GDM1 (cell line): Measurements from ENCODE around the gene ZNF81.
"Not testable (repeated sequence)": the region's sequence is repeated elsewhere in the genome, so short reads cannot be mapped to it uniquely, and the experiment has no call there.

ENCODE experiments used
- DNase-seq: peaks from one replicate; lab custom pipeline; 2025; lab: John Stamatoyannopoulos, UW

Gene ZNF81

DNA sequence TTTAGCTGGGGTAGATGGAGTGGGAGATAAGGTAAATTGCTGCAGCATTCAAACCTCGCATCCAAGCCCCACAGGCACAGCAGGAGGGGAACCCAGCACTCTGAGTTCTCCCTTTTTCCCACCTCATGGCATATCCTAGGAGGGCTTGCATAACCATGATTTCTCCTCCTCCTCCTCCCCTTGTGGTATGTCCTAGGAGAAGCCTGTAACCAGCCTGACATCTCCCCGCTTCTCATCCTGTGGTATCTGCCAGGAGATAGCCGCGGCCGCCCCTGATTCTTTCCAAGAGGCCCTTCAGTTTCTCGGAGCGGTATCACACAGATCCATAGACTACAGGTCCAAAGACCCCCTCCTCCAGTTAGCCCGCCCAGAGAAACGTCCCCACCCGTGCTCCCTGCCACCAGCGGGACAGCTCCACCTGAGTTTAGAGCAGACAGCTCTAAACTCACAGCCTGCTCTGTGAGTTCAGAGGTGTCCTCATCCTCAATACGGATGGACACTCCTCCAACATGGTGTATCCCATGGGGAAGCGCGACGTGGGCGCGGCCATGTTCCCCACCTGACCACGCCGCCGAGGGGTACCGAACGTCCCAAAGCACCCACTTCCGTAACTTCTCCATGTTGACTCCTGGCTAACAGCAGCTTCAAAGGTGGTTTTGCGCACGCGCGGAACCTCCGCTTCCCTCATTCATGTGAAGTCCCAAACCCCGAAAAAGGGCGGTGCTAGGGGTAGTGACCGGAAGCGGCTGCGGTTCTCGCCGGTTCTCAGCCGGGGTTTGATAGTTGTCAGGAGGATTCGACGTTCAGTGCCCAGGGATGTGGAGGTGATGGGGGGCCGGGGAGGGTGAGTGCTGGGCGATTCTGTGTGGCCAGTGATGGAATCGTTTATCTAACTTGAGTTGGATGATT is at the start of gene ZNF81:
Gene ZNF81, plus strand, starts transcription at position 739 of the 909 bp plus-strand sequence. CDS start 9,366 bp downstream, outside the sequence.
- peak; percentile 88 for DNase-seq

DNA sequence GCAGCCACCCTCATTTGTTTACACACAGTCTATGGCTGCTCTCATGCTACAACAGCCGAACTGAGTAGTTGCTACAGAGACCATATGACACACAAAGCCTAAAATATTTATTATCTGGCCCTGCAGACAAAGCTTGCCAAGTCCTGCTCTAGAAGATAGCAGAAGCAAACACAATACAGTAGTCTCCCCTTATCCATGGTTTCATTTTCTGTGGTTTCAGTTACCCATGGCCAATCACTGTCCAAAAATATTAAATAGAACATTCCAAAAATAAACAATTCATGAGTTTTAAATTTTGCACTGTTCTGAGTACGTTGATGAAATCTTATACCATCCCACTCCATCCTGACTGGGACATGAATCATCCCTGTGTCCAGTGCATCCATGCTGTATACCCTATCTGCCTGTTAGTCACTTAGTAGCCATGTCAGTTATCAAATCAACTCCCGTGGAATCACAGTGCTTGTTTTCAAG is 40.2 kb upstream of the ZNF81 start:
- no peak for DNase-seq

DNA sequence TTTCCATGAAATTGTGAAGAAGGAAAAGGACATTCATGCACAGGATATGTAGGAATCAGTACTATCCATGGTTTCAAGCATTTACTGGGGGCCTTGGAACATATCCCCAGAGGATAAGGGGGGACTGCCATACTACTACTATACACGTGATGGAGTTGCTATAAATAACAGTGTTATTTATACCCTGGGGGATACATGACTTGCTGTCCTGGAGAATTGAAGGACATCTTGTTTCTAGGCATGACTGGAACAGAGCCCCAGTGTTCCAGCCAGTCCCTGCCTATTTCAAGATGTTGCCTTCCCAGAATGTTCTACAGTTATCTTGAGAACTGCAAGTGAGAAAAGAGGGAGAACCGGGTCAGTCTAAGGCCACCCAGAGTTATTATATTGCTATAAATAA is 39.6 kb upstream of the ZNF81 start:
- no peak for DNase-seq

DNA sequence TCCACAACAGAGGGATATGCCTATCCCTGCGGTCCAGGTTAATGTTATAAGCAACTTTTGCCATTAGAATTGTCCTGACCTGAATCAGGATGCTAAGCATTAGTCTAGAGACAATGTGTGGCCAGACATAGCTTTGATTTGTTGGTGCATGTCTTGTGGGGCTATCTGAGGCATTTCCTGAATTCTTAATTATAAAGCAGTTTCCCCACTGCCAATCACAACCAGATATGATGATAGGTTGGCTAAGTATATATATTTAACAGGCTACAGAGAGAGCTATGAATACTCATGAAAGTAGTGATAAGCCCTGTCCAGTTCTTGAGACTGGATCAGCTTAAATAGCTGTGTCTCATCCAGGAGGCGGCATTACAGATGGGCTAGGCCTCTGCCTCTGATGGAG is 37.8 kb upstream of the ZNF81 start:
- DNase-seq: no peak

DNA sequence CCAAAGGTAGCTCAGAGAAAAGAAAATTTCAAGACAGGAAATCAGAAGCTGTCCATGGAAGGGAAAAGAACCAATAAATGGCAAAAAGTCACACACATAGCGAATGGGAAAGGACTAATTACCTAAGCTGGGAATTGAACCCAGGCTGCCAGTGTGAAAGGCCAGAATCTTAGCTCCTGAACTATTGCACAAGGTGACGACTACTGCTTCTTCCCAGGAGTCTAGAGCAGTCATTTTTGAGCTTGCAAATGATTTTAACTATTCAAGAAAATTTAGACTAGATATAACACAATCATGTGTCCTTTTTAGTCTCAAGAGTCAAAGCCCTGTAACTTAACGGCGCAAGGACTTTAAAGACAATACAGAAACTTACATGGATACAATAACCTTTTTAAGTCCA is 34.1 kb upstream of the ZNF81 start:
- no peak for DNase-seq

DNA sequence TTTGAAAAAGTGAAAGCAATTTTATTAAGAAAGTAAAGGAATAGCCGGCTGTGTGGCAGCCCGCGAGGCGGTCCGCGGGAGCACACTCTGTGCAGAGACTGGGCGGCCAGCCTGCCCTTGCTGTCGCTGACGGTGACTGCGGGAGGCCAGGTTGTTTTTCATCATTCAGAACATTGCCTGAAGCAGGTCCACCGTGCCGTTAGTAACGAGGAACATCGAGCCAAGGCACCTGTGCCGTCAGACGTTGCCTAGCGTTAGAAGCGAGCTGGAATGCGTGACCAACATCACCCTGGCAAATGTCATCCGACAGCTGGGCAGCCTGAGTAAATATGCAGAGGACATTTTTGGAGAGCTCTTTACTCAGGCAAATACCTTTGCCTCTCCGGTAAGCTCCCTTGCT is 33.6 kb upstream of the ZNF81 start:
- DNase-seq: not testable (repeated sequence)

DNA sequence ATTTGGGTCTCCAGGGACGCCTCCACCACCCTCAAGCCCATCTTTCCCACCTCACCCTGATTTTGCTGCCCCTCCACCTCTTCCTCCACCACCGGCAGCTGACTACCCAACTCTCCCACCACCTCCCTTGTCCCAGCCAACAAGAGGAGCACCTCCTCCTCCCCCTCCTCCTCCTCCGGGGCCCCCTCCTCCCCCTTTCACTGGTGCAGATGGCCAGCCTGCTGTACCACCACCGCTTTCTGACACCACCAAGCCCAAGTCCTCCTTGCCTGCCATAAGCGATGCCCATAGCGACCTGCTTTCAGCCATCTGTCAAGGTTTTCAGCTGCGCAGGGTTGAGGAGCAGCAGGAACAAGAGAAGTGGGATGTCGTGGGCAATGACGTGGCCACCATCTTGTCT is 32.4 kb upstream of the ZNF81 start:
- no peak for DNase-seq

DNA sequence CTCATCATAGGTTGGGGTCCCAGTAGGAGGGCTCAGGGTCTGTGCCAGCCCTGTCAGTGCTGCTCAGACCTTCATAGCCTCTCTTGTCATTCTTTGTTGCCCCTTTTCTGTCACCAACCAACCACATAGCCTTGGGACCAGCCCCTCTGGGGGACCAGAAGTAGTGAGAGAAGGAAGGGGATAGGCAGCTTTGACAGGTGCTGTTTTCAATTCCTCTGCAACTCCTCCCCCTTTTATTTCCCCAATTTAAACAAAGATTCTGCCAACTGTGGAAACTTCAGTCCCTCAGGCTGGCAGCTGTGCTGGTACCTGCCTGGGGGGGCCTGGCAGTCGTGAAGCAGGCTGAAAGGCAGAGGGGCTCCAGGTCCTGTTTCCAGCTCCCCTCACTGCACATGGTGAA is 30.9 kb upstream of the ZNF81 start:
- DNase-seq: not testable (repeated sequence)

DNA sequence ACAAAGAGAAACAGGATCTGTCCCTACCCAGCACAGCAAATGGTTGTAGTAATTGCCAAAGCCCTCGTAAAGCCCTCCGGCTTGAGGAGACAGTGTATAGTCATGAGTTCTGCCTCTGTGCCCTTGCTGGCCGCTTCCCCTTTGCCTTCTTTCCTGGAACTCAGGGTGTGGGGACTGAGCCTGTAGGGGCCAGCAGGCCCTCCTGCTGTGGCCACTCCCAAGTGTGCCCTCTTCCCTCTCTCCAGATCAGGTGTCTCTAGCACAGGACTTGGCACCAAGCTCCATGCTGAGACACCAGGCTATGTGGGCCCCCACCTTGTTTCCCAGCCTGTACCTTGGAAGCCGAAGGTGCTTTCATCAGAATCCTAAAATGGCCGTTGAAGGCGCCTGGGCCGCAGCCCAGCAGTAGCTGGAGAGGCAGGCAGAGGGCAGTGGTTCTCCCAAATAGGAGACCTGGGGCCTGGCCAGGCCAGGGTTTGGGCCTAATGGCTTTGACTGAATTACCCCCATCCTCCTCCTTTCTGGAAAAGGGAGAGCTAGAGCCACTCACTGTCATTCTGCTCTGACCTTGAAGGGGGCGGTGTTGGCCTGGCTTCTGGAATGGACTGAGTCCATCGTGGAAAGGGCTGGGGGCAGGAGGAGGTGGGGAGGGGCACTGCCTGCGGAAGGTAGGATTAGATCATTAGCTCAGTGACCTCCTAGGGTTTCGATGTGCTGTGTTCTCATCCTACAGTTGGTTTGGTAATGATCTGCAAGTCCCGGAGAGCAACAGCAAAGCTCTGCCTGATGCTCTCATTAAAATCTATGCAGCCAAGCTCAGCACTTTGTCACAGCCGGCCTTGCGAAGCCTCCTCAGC is 30.1 kb upstream of the ZNF81 start:
- DNase-seq: not testable (repeated sequence)

DNA sequence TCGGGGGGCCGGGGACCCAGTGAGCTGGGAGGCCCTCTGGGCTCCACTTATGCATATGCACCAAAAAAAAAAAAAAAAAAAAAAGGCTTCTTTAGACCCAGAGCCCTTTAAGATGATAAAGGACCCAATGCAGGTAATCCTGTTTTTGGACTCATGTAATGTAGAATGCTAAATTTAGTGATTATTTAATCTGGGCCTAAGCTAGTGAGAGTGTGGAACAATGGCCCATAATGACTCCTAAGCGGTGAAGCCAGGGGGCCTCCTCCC is 29.5 kb upstream of the ZNF81 start:
- not testable (repeated sequence) for DNase-seq

DNA sequence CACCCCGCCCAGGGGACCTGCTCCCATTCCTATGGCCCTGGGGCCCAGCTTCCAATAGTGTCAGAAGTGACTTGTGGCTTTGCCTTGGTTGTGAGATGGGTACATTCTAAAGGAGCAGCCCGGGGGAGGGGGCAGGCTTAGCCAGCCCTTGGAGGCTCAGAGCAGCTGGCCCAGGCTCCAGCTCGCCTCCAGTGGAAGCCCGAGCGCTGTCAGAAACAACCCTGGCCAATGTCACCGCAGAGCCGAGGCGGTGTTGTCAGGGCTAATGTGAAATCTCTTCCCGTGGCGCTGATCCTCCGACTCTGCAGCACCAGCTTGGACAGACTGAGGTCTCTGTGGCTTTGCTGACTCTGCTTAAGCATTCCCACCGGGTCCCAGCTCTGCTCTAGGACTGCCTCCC is 29.2 kb upstream of the ZNF81 start:
- no peak for DNase-seq

DNA sequence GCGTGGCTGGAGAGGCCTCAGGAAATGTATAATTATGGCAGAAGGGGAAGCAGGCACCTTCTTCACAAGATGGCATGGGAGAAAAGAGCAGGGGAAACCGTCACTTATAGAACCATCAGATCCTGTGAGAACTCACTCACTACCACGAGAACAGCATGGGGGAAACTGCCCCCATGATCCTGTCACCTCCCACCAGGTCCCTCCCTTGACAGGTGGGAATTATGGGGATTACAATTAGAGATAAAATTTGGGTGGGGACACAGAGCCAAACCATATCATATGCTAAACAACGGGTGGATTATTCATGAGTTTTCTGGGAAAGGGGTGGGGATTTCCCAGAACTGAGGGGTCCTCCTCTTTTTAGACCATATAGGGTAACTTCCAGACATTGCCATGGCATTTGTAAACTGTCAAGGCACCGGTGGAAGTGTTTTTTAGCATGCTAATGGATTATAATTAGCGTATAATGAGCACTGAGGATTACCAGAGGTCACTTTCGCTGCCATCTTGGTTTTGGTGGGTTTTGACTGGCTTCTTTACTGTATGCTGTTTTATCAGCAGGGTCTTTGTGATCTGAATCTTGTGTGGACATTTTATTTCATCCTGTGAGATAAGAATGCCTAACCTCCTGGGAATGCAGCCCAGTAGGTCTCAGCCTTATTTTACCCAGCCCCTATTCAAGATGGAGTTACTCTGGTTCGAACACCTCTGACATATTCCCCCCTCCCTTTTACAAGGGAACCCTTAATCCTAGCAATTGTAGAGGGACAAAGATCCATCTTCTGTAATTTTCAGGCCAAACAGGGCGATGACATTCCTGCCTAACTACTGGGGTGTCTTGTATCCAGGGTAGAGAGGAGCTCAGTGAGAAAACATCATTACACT is 27.6 kb upstream of the ZNF81 start:
- peak; percentile 13 for DNase-seq

DNA sequence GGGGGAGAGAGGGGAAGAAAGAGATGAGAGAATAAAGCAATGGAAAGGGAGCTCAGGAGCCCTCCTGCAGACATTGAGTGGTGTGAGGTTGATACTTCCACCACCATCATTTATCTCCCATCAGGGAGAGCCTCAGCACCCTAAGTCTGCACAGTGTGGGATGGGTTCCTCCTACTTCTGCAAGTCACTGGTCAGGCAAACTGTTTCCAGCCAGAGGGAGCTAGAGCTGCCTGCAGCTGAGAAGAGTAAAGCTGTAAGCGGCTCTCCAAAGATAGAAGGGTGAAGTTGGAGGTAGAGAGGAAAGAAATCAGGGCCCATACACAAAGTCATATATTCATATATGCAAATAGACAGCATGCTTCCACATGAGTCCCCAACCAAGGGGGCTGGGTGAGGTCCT is 21.9 kb upstream of the ZNF81 start:
- DNase-seq: peak; percentile 6

DNA sequence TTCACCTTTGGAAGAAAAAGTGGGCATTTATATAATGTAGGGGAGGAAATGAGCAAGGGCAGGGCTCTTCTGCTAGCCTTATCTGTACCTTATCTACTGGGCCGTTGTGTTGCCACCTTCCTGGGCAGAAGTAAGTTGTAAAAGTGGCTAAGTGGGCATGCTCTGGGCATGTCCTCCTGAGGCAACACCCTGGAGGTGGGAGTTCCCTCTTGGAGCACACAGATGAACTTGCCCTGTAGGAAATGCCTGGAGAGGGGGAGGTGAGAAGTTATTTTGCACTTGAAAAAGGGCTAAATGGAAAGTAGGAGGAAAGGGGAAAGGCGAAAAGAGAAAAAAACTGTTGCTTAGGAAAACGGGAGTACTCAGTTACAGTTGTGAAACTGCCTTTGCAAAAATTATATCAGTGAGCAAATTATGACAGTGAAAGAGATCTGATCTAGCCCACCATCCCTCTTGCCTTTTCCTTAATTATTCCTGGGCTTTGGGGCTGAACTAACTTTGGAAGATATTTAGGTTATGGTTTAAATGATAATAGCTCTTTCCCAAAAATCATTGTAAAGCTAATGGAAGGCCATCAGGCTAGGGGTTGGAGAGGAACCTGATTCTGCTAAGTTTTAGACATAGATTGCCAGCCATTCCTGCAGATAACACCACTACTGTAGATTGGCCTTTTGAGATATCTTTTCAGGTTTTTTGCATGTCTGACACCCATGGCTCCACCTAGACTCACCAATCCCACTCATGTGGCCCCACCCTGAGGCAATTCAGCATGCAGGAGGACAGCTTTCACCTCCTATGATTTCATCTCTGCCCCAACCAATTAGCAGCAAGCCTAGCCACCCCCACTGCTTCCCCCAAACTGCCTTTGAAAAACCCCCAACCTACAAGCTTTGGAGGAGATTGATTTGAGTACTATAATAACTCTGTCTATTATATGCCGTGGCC is 20.5 kb upstream of the ZNF81 start:
- peak; percentile 59 for DNase-seq

DNA sequence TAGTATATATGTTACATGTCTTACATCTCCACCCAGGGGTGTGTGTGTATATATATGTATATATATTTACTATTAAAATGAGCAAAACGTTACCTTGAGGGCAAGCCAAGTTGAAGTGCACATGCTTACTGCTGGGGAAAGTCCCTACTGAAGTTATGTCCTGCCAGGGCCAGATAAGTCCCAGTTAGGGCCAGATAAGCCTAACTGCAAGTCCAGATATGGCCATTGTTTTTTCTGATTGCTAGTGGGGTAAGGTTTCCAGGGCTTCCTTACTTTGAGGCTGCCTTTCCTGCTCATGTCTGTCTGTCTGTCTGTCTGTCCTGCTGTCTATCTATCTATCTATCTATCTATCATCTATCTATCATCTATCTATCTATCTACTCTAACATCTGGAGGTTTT is 19.3 kb upstream of the ZNF81 start:
- no peak for DNase-seq

DNA sequence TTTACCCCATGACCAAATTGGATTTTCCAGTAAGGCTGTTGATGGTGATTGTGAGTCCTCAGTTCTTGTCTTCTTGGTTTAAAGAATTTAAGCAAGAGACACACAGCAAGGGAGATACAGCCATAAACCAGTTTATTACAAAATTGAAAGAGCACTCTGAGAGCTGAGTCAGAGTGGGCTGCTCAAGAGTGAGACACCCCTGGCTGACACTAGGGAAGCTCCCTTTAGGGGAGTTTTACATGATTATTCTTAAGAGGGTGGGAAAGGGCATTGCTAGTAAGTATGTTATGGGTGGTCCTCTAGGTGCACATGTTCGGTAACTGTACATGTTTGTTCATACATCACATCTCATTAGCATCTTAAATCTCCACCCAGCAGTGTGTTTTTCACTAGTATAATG is 18.8 kb upstream of the ZNF81 start:
- no peak for DNase-seq

DNA sequence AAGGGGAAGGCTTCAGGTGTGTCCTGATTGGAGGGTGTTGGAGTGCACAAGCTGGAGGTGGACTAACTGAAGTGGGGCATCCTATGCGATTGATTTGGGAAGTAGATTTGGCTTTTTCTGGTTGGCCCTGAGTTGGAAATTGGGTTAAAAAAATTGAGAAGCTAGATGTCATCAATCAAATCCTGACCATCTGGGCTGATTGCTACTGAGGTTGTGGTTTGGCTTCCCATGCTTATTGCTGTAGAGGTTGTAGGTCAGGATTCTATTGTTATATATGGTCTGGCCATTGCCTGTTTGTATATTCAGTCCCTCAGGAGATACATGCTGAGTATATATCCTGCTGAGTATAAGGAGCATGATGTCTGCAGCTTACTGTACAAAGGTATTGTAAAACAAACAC is 7.7 kb upstream of the ZNF81 start:
- no peak for DNase-seq

DNA sequence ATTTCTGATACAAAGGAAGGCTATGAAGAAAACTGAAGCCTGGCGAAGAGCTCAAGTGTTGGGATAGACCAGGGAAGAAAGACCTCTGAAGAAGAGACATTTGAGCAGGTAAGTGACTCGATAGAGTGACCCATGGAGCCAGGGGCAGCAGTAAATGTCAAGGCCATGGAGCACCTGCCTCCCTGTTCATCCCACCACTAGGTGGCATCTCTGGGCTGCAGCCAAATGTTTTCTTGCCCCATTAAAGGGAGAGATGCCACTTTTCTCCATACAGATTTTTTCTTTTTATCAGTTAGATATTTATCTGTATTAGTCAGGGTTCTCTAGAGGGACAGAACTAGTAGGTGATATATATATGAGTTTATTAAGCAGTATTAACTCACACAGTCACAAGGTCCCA is 4.9 kb upstream of the ZNF81 start:
- DNase-seq: peak; percentile 21

DNA sequence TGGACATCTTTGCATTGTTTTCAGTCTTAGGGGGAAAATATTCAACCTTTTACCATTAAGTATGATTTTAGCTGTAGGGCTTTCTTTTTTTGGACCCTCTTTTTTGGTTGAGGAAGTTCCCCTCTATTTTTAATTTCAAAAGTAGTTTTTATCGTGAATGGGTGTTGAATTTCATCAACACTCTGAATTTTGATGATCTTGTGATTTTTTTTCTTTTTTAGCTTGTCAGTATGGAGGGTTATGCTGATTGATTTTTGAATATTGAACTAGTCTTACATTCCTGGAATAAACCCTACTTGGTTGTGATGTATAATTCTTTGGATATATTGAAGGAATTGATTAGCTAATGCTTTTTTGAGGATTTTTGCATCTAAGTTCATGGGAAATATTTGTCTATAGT is 1.7 kb downstream of the ZNF81 start:
- DNase-seq: no peak

DNA sequence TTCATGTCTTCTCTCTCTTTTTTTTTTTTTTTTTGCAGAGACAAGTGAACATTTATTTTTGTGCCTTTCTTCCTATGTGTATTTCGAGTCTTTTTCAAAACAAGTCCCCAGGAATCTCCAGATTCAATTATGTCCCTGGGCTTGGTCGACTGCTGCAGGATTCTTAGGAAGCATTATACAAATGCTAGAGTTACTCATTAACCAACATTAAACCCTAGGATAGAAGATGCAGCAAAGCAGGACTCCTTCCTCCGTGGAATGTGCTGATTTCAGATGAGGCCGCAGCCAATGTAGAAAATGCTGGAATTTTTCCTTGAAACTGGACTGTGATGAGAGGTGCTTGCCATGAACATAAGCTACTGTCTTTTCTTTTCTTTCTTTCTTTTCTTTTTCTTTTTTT is 3.4 kb downstream of the ZNF81 start:
- DNase-seq: no peak

DNA sequence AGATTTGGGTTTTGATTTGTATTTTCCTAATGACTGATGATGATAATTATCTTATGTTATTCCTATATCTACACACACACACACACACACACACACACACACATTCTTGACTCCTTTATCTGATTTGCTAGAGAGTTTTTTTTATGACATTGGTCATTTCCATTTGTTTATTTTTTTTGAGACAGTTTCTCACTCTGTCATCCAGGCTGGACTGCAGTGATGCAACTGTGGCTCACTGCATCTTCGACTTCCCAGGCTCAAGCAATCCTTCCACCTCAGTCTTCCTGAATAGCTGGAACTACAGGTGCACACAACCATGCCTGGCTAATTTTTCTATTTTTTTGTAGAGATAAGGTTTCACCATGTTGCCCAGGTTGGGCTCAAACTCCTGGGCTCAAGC is 6.7 kb downstream of the ZNF81 start:
- no peak for DNase-seq
